GM23248 (cell line): Measurements from ENCODE around the gene FBXW7.

Experiments used
- EZH2 ChIP-seq: fragments of 200-600 bp; sonication (generic); IDR thresholded peaks from 2 replicates; pipeline ENCODE4 v1.6.1; 2018; ENCODE audit warnings: antibody characterized with exemption, mild to moderate bottlenecking; ENCODE audit not compliant: insufficient read depth, poor library complexity, severe bottlenecking
- EZH2phosphoT487 ChIP-seq: fragments of 200-600 bp; sonication (generic); IDR thresholded peaks from 2 replicates; pipeline ENCODE4 v1.6.1; 2018; ENCODE audit warnings: antibody characterized with exemption, moderate library complexity, mild to moderate bottlenecking, low read depth; ENCODE audit not compliant: insufficient read depth

- TF ChIP-seq EZH2 = no peak
- TF ChIP-seq EZH2phosphoT487 = no peak
These were observed 258.6 kb downstream of the FBXW7 start for GRCh38 chr4:152277333-152277732.
